ENCODE results near the gene RHEBL1.

The RHEBL1 gene

GRCh38 chr12:49019120-49019430, 50.7 kb downstream of the RHEBL1 start:
- no peak for DNase-seq

DNA sequence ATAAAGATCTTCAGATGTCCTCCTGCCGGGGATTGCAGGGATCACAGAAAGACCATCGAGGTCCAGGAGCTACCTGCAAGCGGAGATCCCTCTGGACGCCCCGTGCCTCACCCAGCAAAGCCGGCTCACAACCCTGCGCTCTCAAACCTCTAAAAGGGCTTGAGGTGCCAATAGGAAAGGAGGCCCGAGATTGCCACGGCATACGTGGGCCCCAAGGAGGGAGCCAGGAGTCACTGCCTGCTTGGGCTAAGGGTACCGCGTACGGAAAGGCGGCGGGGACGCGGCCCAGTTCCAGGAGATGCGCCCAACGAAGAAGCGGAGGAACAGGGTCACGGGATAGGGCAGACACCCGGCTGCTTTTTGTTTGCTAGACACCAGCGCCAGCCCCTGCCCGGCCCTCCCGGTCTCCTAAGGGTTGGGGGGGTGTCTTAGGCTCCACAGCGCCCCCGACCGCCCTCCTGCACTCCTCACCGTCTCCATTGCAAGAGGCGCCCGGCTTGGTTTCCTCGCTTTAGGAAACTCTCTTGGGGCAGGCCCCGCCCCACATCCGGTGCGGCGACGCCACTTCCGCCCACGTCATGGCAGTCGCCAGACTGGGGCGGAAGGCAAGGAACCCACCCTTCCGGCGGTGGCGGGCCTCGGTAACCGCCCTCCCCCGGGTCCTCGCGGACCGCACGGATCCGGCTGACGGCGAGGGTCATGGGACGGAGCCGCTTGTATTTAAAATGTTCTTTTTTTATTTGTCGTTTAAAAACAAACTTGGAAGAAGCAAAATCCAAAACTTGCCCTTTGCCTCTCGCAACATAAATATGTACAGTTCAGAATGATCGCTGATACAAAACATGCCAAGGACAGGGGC, 51.3 kb downstream of the RHEBL1 start, which contains the start of gene PRKAG1:
Gene PRKAG1 (minus strand): TSS at position 516 of the 859 bp plus-strand sequence. CDS start 36 bp downstream, at position 480.
- DNase-seq: peak; percentile 84 to 95 (median 90)

DNA sequence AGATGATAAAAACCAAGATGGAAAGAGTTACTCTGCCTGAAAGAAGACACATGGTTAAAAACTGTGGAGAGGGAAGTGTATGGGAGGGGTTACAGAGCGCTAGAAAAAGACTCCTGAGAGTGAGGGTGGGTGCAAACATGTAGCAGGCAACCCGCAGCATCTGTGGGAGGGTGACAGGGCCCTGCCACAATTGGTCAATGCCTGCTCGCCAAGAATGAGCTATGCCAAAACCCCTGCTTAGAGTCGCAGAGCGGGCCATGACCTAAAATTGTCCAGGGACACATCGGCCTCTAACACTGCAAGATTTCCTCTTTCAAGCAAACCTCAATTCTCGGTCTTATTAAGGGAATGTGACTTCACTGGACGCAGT, 51.9 kb downstream of the RHEBL1 start:
- no peak for DNase-seq

DNA sequence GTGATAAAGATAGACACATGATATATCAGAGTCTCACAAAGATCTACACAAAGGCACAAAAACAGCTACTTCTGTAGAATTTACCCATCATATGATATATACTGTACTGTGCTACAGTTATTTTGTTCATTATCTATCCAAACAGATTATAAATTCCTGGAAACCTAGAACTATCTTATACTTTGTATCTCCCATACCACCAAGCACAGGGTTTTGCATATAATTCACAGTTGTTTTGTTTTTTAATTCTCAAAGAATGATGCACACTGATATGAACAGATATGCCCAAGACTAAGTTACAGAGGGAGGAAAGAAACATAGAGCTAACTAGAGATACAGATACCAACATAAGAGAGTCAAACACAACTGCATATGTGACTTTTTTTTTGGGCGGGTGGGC, 54.6 kb downstream of the RHEBL1 start:
- no peak for DNase-seq
